ENCODE measurements around the gene CUX1.

The CUX1 gene

DNA sequence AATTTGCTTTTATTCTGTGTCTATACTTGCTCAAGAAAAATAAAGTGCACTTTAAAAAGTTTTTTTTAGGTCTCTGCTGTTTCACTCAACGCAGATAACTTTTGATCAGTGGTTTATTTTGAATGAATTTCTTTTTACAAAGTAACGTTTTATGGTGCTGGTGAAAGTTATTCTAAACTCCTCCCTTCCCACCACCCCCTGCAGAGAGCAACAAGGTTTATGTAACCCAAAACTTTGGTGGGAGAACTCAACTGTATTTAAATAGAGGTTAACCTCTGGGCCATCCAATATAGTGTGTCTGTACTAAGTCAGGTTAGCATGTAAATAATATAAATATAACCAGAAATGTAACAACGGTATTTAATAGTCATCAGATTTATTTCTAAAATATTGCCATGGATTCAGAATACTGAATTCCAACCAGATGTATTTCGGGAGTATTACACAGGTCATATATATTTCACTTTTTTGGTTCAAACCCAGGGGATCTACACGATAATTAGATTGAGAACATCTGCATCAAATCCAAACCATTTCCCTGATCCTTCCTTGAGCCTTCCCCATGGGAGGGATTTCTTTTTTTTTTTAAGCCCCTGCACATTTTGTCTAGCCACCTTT lies 3.9 kb upstream of the CUX1 start (continued):
- TF ChIP-seq ZBTB17 (tag by site-specific recombination; IDR thresholded peaks at IDR 0.05) = peak; percentile 29; the same call in 1 of the 2 replicates
- peak; percentile 48; the same call in 1 of the 2 replicates for TF ChIP-seq WT1 (tag by site-specific recombination; IDR thresholded peaks at IDR 0.05)
- TF ChIP-seq, protein P1, sequence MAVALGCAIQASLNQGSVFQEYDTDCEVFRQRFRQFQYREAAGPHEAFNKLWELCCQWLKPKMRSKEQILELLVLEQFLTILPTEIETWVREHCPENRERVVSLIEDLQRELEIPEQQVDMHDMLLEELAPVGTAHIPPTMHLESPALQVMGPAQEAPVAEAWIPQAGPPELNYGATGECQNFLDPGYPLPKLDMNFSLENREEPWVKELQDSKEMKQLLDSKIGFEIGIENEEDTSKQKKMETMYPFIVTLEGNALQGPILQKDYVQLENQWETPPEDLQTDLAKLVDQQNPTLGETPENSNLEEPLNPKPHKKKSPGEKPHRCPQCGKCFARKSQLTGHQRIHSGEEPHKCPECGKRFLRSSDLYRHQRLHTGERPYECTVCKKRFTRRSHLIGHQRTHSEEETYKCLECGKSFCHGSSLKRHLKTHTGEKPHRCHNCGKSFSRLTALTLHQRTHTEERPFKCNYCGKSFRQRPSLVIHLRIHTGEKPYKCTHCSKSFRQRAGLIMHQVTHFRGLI (tag by site-specific recombination; IDR thresholded peaks at IDR 0.05) = peak; percentile 18; the same call in 1 of the 2 replicates
- no peak for TF ChIP-seq ZNF211 (tag by site-specific recombination; IDR thresholded peaks at IDR 0.05; ENCODE audit: low read depth)

DNA sequence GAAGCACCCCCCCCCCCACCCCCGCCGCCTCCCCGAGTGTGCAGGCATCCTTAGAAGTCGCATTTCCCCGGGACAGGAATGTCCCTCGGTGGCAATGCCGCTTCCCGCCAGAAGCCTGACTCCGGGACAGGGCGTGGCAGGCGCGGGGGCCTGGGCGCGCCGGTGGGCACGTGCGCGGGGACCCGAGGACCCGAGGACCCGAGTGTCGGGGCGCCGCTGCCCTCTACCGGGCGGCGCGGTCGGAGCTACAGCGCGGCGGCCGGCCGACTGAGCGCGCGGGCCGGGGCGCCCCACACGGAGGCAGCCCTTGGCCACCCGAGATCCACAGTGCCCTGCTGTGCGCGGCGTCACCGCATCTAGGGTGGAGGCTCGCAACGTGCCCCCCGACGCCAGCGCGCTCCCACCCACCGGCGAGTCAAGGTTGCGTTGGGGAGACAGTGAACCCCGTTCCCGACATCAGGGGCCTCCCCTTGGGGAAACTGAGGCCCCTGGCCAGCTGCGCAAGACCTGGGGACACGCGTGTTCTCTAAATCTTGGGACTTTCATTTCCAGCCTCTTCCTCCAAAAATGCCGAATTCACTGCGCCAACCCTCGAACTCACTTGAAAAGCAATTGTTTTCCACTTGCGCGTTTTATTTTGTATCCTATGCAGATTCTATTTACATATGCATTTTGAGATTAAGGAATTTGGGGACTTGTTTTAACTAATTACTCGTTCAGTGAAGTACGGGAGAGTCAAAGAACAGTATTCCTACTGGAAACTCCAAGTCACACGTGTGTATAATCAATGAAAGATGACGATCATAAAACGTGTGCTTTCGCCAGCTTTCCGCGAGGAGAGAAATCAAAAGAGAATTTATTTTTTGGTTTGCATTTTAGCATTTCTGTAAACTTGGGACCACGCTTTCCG lies 3.1 kb upstream of the CUX1 start:
- H3K27ac ChIP-seq (ENCODE audit: extremely low read depth, low read depth, low read length) = peak overlapping the region; percentile 88; the same call in 1 of the 2 replicates
- H3K4me3 ChIP-seq (ENCODE audit: low read depth, low read length) = peak overlapping the region; percentile 77
- peaks cover 13% of the 10 kb centered on the region for H3K4me1 ChIP-seq (ENCODE audit: control insufficient read depth, insufficient read depth, low read length)
- no peaks in the 10 kb centered on the region for H3K9me3 ChIP-seq (ENCODE audit: control insufficient read depth, insufficient read depth, low read depth, low read length)
- ChIA-PET POLR2A (interaction anchor here (0.6 kb wide), 1 partner anchor 690 kb away, joined by 11 read pairs; no protein-coding TSS in a partner anchor), CTCF (interaction anchor here (0.6 to 1.0 kb wide), 4 partner anchors 8 to 465 kb away, joined by 3 to 7 read pairs (median 3); no protein-coding TSS in a partner anchor)
- H3K36me3 ChIP-seq (ENCODE audit: control insufficient read depth in 2 of 2, insufficient read depth in 1 of 2, low read length in 2 of 2) = no peaks in the 10 kb centered on the region
- TF ChIP-seq ZNF561 (tag by site-specific recombination; IDR thresholded peaks at IDR 0.05; ENCODE audit: borderline replicate concordance) = peak; percentile 39; the same call in 1 of the 2 replicates
- TF ChIP-seq, protein P2, sequence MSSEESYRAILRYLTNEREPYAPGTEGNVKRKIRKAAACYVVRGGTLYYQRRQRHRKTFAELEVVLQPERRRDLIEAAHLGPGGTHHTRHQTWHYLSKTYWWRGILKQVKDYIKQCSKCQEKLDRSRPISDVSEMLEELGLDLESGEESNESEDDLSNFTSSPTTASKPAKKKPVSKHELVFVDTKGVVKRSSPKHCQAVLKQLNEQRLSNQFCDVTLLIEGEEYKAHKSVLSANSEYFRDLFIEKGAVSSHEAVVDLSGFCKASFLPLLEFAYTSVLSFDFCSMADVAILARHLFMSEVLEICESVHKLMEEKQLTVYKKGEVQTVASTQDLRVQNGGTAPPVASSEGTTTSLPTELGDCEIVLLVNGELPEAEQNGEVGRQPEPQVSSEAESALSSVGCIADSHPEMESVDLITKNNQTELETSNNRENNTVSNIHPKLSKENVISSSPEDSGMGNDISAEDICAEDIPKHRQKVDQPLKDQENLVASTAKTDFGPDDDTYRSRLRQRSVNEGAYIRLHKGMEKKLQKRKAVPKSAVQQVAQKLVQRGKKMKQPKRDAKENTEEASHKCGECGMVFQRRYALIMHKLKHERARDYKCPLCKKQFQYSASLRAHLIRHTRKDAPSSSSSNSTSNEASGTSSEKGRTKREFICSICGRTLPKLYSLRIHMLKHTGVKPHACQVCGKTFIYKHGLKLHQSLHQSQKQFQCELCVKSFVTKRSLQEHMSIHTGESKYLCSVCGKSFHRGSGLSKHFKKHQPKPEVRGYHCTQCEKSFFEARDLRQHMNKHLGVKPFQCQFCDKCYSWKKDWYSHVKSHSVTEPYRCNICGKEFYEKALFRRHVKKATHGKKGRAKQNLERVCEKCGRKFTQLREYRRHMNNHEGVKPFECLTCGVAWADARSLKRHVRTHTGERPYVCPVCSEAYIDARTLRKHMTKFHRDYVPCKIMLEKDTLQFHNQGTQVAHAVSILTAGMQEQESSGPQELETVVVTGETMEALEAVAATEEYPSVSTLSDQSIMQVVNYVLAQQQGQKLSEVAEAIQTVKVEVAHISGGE (tag by site-specific recombination; conservative IDR thresholded peaks at IDR 0.05; ENCODE audit: low read depth) = no peak
- no peak for TF ChIP-seq ZNF221 (tag by site-specific recombination; IDR thresholded peaks at IDR 0.05; ENCODE audit: borderline replicate concordance)
- no peak for TF ChIP-seq ZNF549 (tag by site-specific recombination; IDR thresholded peaks at IDR 0.05)
- TF ChIP-seq ZNF138 (tag by site-specific recombination; IDR thresholded peaks at IDR 0.05; ENCODE audit: borderline replicate concordance) = no peak
- TF ChIP-seq ZNF426 (tag by site-specific recombination; IDR thresholded peaks at IDR 0.05) = no peak
- TF ChIP-seq, protein P3, sequence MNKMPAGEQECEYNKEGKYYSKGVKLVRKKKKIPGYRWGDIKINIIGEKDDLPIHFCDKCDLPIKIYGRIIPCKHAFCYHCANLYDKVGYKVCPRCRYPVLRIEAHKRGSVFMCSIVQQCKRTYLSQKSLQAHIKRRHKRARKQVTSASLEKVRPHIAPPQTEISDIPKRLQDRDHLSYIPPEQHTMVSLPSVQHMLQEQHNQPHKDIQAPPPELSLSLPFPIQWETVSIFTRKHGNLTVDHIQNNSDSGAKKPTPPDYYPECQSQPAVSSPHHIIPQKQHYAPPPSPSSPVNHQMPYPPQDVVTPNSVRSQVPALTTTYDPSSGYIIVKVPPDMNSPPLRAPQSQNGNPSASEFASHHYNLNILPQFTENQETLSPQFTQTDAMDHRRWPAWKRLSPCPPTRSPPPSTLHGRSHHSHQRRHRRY (tag by site-specific recombination; IDR thresholded peaks at IDR 0.05) = no peak
- no peak for TF ChIP-seq ZNF248 (tag by site-specific recombination; IDR thresholded peaks at IDR 0.05)
- no peak for TF ChIP-seq SCRT2 (tag by site-specific recombination; IDR thresholded peaks at IDR 0.05)
- TF ChIP-seq ZNF560 (tag by site-specific recombination; IDR thresholded peaks at IDR 0.05; ENCODE audit: borderline replicate concordance) = no peak
- no peak for TF ChIP-seq ZNF133 (tag by site-specific recombination; IDR thresholded peaks at IDR 0.05)
- TF ChIP-seq ZNF302 (tag by site-specific recombination; IDR thresholded peaks at IDR 0.05; ENCODE audit: low read depth) = no peak
- TF ChIP-seq, protein P4, sequence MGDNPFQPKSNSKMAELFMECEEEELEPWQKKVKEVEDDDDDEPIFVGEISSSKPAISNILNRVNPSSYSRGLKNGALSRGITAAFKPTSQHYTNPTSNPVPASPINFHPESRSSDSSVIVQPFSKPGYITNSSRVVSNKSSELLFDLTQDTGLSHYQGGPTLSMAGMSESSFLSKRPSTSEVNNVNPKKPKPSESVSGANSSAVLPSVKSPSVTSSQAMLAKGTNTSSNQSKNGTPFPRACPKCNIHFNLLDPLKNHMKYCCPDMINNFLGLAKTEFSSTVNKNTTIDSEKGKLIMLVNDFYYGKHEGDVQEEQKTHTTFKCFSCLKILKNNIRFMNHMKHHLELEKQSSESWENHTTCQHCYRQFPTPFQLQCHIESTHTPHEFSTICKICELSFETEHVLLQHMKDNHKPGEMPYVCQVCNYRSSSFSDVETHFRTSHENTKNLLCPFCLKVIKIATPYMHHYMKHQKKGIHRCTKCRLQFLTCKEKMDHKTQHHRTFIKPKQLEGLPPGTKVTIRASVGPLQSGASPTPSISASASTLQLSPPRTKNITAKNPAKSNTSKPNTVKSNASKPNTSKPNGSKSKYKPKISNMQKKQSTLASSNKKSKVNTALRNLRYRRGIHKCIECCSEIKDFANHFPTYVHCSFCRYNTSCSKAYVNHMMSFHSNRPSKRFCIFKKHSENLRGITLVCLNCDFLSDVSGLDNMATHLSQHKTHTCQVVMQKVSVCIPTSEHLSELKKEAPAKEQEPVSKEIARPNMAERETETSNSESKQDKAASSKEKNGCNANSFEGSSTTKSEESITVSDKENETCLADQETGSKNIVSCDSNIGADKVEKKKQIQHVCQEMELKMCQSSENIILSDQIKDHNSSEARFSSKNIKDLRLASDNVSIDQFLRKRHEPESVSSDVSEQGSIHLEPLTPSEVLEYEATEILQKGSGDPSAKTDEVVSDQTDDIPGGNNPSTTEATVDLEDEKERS (tag by site-specific recombination; IDR thresholded peaks at IDR 0.05) = no peak
- TF ChIP-seq, protein P5, sequence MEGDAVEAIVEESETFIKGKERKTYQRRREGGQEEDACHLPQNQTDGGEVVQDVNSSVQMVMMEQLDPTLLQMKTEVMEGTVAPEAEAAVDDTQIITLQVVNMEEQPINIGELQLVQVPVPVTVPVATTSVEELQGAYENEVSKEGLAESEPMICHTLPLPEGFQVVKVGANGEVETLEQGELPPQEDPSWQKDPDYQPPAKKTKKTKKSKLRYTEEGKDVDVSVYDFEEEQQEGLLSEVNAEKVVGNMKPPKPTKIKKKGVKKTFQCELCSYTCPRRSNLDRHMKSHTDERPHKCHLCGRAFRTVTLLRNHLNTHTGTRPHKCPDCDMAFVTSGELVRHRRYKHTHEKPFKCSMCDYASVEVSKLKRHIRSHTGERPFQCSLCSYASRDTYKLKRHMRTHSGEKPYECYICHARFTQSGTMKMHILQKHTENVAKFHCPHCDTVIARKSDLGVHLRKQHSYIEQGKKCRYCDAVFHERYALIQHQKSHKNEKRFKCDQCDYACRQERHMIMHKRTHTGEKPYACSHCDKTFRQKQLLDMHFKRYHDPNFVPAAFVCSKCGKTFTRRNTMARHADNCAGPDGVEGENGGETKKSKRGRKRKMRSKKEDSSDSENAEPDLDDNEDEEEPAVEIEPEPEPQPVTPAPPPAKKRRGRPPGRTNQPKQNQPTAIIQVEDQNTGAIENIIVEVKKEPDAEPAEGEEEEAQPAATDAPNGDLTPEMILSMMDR (tag by site-specific recombination; IDR thresholded peaks at IDR 0.05) = peak; percentile 59; the same call in 1 of the 2 replicates
- TF ChIP-seq ZNF600 (tag by site-specific recombination; IDR thresholded peaks at IDR 0.05) = no peak
- TF ChIP-seq, protein P6, sequence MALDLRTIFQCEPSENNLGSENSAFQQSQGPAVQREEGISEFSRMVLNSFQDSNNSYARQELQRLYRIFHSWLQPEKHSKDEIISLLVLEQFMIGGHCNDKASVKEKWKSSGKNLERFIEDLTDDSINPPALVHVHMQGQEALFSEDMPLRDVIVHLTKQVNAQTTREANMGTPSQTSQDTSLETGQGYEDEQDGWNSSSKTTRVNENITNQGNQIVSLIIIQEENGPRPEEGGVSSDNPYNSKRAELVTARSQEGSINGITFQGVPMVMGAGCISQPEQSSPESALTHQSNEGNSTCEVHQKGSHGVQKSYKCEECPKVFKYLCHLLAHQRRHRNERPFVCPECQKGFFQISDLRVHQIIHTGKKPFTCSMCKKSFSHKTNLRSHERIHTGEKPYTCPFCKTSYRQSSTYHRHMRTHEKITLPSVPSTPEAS (tag by site-specific recombination; IDR thresholded peaks at IDR 0.05) = no peak
